HG03045 (cell line): Measurements from ENCODE around the gene POLR2L.

Experiments
- ATAC-seq: cut with Tn5 transposase; IDR thresholded peaks from one replicate; pipeline ENCODE4 v1.9.1; 2021; ENCODE audit warnings: mild to moderate bottlenecking, moderate library complexity; ENCODE audit not compliant: unreplicated experiment

Gene POLR2L

DNA sequence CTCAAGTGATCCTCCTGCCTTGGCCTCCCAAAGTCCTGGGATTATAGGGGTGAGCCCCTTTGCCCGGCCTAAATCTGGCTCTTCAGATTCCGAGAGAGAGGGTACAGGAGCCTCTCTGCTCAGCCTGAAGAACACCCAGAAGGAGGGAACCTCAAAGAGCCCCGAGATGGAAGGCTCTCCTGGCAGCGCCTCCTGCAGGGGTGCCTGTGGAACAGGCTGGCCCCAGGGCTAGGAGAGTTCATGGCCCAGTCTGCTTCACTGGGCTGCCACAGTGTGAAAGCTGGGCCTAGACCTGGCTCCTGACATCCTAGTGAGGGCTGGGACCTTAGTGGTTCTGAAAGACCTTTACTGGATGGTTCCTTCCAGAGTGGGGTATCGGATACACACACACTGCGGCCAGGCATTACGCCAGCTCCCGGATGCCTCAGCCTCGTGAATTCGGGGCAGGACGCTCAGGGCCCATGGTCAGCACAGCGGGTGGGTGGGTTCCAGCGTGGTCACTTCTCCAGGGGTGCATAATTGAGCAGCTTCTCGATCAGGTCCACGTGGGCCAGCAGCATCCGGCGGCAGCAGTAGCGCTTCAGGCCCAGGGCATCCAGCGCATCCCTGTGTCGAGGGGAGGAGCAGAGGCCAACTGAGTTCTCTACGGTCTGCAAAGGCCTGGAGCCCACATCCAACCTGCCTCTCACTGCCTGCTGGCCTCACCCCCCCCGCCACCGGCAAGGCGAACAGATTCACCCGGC is 2.3 kb downstream of the POLR2L start:
- ATAC-seq, result no peak

GRCh38 chr11:839280-839623 is 3.1 kb downstream of the POLR2L start:
- no peak for ATAC-seq

DNA sequence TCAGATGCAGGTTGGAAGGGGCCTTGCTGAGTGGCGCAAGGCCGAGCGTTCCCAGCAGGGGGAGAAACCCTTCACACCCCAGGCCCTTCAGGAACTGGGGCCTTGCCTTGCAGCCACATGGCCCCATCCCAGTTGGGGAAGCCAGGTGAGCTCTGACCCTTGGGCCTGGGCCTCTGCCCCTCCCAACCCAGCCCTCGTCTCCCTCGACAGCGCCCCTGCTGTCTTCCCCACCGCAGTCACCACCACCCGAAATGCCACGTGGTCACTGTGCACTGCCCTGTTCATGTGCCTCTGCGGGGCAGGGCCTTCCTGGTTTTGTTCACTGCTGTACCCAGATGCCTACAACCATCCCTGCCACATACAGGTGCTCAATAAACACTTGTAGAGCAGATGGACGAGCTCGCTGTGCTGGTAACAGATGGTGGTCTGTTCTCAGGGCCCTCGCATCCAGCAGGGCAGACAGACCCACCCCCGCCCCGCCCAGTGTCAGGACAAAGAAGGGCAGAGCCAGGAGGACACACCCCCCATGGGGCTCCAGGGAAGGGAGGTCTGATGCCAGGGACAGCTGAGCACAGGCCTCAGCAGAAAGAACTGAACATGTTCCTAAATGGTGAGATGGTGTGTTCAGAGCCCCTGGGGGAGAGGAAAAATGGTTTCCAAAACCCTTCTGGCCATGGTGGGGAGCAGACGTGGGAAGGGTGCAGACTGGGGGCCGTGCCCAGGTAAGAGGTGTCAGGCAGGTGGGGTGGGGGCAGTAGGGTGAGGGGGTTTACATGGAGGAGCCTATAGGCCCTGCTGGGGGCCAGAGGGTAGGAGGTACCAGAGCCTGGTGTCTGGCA is 3.7 kb downstream of the POLR2L start:
- no peak for ATAC-seq

DNA sequence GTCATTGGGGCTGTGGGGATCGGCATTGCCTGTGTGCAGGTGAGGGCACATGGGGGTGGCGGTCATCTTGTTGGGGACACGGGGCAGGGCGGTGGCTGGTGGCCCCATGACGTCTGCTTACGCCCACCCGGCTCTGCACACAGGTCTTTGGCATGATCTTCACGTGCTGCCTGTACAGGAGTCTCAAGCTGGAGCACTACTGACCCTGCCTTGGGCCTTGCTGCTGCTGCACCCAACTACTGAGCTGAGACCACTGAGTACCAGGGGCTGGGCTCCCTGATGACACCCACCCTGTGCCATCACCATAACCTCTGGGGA is 4.4 kb downstream of the POLR2L start:
- ATAC-seq, result no peak

GRCh38 chr11:837189-837989 is 4.9 kb downstream of the POLR2L start:
- no peak for ATAC-seq

DNA sequence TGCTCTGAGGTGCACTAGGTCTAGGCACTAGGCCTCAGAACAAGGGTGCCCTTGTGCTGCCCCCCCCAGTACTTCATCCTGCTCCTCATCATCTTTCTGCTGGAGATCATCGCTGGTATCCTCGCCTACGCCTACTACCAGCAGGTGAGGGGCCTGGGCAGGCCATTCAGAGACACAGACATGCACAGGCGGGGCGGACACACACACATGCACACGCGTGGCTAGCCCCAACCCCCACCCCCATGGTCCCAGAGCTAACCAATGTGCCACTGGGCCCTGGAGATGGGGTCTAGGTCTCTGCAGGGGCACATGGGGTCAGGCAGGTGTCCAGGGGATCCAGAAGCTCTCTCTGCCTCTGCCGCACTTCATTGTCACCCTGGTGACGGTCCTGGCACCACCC is 5.6 kb downstream of the POLR2L start:
- ATAC-seq, result no peak

DNA sequence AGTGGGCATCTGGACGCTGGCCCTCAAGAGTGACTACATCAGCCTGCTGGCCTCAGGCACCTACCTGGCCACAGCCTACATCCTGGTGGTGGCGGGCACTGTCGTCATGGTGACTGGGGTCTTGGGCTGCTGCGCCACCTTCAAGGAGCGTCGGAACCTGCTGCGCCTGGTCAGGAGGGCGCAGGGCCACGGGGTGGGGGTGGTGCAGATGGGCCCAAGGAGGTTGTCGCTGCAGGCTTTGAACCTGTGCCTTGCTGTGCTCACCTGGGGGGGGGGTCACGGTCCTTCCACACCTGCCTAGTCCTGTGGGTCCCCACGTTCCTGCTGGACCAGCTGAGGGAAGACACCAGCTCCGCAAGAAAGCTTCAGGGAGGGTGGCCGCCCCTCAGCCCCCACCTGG is 6.1 kb downstream of the POLR2L start:
- ATAC-seq, result no peak

DNA sequence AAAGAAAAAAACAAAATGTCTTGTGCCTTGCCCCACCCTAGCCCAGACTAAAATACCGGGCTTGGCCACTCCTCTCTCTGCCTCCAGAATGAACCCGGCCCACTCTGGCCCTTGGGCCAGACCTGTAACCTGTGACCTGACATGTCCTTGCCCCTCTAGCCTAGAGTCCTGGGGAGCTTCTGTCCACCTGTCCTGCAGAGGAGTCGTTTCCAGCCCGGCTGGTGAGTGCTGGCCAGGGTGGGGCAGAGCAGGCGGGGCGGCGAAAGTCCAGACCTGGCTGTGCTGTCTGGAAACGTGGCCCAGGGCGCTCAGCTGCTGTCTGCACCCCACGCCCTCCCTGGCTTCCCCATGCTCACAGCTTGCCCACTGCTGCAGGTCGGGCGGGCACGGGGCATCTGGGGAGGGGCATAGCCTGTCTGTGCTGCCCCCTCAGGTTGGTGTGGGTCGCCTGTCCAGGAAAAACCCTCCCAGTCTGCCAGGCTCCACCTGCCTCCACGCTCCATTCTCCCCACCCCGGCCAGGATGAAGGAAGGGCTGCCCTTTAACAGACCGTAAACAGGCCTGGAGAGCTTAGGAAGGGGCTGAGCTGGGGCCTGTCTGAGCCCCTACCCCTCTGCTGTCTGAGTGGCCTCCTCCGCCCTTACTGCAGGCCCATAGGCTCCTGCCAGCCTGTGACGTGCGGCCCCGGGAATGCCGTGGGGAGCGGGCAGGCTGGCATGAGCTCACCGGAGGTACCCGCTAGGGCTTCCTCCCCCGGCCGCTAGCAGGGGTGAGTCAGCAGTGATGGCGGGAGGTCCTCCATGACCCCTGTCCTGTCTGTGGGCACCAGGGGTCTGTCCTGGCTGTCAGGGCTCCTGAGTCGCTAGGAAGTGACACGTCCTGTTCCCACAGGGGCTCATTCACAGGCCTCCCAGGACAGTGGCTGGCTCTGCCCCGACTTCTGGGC is 7.7 kb downstream of the POLR2L start:
- no peak for ATAC-seq

GRCh38 chr11:833849-834311 is 8.4 kb downstream of the POLR2L start:
- ATAC-seq, result no peak

GRCh38 chr11:833114-833791 is 9.1 kb downstream of the POLR2L start:
- peak; percentile 31 for ATAC-seq

DNA sequence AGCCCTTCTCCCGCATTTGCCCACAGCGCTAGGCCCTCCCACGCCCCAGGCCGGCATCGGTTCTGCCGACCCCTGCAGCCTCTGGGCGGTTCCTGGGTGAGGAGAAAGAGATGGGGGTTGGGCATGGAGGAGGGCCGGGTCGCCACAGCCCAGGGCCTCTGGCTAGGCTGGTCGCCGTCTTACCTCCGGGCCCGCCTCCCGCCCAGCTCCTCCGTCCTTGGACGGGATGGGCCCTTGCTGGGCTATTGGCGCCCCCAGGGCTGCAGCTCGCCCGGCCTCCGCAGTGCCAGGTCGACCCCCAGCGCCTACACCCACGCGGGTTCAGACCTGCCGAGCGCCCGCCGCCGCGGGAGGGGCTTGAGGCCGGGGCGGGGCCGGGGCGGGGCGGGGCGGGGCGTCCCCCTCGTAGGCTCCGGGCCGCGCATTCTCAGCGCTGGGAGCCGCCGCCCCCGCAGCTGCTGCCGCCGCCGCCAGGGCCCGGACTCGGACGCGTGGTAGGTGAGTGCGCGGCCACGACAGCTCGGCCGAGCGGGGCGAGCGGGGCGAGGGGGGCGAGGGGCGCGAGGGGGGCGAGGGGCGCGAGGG is 9.7 kb downstream of the POLR2L start, which contains the start of gene CD151:
Gene CD151 (plus strand): TSS at position 424 of the 585 bp plus-strand sequence. CDS start 3,118 bp downstream, outside the sequence.
- peak; percentile 35 for ATAC-seq

GRCh38 chr11:831961-832528 is 10.3 kb downstream of the POLR2L start:
- ATAC-seq, result no peak

DNA sequence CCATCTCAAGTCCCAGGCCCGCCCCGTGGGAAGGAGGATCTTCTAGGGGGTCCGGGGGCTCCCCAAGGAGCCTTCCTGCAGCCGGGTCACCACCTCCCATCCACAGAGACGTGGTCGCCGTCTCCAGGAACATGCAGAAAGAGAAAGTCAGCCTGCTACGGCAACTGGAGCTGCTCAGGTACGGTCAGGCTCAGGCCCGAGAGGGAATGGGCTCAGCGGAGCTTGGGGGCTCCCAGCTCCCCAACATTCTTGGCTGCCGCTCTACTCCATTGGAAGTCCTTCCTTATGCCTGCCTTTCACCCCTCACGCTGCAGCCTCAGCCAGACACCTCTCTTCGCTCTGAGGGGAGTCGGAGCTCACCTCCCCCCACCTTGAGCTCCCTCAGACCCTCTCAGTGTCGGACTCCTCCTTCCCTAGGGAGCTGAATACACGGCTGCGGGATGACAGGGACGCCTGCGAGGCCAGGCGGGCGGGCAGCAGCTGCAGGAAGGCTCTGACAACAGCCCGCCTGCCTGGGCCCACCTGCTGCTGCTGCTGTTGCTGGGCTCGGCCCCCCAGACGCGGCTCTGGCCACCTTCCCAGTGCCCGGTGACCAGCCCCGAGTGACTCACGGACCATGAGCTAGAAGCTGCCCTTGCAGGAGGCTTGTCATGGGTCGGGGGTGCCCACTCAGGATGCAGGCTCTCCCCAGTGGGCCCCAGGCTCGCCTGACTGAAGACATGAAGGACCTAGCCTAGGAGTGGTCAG is 11.0 kb downstream of the POLR2L start:
- ATAC-seq, result no peak

- ATAC-seq, result no peak
These were observed 11.8 kb downstream of the POLR2L start for GRCh38 chr11:830295-831117.

DNA sequence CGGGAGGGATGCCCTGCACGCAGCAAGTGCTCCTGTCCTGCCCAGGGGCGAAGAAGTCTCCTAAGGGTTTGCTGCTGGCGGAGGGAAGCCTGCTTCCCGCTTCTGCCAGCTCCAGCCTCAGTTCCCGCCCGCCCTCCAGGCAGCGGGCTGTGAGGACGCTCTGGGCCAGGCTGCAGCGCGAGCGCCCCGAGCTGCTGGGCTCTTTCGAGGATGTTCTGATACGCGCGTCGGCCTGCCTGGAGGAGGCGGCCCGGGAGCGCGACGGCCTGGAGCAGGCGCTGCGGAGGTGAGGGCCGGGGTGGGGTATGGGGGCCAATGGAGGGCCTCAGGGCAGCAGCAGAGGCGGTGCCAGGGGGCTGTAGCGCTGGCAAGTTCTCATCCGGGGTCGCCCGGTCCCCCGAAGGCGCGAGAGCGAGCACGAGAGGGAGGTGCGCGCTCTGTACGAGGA is 12.5 kb downstream of the POLR2L start:
- no peak for ATAC-seq

- no peak for ATAC-seq
These were observed 13.0 kb downstream of the POLR2L start for GRCh38 chr11:829176-829846.
